ENCODE data around the gene AGXT.
A peak's percentile ranks its signal among the peaks of the same experiment; 100 is the strongest.

Gene AGXT

GRCh38 chr2:240868286-240869108, at the start of gene AGXT:
Gene AGXT, plus strand, starts transcription at chr2:240868824. Its CDS starts 42 bp downstream, at chr2:240868866.
- no peak for DNase-seq

- DNase-seq: no peak
Measured at GRCh38 chr2:240819126-240819857, 49.3 kb upstream of the AGXT start.

DNA sequence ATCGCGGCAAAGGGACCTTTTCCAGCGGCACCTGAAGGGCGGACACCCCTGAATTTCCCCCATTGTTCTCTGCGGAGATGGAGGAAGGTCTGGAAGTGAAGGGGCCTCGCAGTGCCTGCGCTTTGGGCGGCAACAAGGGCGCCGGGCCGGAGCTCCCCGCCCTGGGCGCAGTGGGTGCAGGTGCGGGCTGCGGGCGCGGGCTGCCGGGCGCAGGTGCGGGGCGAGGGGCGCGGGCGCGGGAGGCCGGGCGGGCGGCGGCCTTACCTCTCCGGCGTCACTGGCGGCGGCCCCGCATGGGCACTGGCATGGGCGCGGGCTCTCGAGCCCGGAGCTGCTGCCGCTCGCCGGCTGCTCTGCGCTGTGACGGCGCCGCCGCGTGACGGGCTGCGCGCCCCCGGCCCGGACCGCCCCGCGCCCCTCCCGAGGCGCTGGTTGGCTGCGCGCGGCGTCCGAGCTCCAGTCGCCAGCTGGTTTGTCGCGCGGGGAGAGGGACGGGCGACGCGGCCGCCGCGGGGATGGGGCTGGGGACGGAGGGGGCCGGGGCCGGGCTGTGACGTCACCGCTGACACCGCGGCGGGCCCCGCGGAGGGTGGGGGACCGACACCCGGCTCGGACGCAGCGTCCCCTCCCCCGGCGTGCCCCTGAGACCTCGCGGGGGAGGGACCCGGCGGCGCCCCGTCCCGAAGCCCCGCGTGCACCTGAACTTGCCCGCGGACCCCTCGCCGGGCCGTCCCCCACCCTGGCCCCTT, 48.6 kb upstream of the AGXT start, which contains the start of gene KIF1A:
KIF1A (minus strand) TSS at position 362 of the 749 bp plus-strand sequence. CDS start 22,467 bp downstream, outside the sequence.
- DNase-seq: peak; percentile 37

GRCh38 chr2:240820607-240821428, 47.8 kb upstream of the AGXT start:
- peak; percentile 47 for DNase-seq

DNA sequence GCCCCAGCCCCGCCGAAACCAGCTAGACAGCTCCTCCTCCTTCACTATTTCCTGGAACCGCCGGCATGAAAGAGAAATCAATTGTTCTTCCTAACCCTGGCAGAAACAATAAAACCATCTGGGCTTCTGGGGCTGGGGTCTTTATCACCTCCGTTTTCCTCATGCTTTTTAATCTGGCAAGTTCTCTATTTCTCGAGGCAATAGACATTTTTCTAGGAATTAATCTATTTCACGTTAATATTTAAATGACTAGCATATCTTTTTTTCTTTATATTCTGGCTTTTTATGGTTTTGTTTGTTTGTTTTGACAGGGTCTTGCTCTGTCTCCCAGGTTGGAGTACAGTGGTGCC, 47.2 kb upstream of the AGXT start:
- DNase-seq: no peak

GRCh38 chr2:240822280-240822847, 46.3 kb upstream of the AGXT start:
- DNase-seq: no peak

- no peak for DNase-seq
Measured at GRCh38 chr2:240823449-240824336, 44.9 kb upstream of the AGXT start.

- no peak for DNase-seq
Measured at GRCh38 chr2:240825476-240825875, 43.1 kb upstream of the AGXT start.

DNA sequence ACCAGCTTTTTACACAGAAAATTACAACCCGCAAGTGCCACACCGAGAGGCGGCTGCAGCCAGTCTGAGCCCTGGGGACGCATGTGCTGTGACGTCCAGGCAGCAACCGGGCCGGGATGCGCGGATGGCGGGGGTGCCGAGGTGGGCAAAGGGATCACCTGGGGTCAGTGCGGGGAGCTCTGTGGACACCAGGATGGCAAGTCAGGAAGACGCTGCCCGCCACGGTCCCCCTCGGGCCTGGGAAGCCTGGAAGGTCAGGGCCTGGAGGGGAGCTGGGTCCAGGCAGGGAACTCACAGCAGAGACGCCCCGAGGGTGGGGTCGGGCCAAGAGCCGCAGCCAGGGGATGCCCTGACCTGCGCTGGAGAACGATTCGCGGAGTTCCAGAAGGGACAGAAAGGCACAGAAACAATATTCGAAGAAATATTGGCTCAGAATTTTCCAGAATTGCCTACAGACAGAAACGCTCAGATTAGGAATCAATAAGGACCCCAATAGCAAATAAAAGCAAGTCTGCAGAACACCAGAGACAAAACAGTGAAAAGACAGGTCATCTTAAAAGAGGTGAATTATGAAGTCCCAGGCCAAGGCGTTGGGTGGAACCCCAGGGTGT, 36.9 kb upstream of the AGXT start:
- DNase-seq: no peak

GRCh38 chr2:240832205-240832727, 36.4 kb upstream of the AGXT start:
- peak; percentile 96 for DNase-seq

DNA sequence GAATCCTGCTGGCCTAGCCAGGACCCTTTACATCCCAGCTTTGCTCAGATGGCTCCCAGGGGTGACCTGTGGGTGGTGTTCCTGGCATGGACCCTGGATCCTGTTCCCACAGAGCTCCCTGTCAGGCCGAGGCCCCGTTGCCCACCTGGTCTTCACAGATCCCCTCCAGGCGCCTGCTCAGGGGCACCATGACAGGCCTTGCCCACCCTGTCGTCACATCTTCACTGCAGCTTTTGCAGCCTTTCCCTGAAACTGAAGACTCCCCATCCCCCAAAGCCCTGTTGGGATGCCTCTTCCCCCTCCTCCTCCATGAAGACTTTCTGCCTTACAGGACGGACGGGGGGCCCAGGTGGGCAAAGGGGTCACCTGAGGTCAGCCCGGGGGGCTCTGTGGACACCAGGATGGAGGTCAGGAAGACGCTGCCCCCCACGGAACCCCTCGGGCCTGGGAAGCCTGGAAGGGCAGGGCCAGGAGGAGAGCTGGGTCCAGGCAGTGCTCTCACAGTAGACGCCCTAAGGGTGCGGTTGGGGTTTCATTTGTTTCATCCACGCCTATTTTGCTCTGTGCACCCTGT, 35.6 kb upstream of the AGXT start:
- no peak for DNase-seq

DNA sequence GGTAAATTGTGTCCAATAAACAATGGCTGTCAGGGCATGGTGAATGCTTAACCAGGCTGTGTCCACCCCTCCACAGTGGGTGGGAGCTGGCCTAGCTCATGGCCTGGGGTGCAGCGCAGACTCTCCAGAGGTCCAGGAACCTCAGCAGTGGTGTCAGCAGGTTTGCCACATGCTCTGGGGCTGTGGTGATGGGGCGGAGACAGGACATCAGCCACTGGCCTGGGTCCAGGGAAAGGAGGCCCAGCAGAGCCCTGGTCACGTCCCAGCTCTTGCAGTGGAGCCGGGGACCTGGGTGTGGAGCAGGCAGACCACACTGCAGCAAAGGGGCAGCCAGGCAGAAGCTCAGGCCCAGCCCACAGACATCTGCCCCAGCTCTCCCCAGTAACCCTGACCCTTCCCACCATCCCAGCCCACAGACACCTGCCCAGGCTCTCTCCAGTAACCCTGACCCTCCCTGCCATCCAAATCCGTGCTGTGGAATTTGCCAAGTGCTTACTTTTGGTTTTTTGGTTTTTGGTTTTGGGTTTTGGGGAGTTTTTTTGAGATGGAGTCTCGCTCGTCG, 34.8 kb upstream of the AGXT start:
- DNase-seq: no peak

- DNase-seq: no peak
Measured at GRCh38 chr2:240834377-240834975, 34.1 kb upstream of the AGXT start.

- no peak for DNase-seq
Measured at GRCh38 chr2:240835528-240835927, 33.1 kb upstream of the AGXT start.

DNA sequence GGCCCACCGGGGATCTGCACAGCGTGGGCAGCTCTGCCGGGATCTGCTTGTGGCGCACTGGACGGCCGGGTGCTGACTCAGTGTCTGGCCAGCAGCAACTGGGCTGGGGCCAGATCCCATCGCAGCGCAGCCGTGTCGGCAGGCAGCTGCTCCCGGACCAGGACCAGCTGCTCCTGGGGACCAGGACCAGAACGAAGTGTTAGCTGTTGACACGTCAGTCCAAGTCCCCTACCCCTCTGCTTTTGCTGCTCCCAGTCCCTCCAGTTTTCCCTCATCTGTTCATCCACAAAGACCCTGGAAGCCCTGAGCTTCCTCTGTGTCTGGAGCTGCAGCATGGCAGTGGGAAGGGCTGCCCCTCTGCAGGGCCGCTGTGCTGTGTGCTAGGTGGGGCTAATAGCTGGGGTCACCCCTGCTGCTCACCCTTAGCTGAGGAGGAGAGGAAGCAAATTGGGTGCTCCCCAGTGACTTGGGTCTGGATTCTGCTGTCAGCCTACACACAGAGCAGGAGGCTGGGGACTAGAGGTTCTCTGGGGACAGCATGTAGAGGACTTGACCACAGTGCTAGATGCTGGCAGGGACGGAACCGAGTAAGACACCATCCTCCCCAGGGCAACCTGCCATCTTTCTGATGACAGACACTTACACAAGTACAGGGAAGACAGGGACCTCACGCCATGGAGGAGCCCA, 31.7 kb upstream of the AGXT start:
- DNase-seq: no peak

- DNase-seq: no peak
Measured at GRCh38 chr2:240837621-240838020, 31.0 kb upstream of the AGXT start.

DNA sequence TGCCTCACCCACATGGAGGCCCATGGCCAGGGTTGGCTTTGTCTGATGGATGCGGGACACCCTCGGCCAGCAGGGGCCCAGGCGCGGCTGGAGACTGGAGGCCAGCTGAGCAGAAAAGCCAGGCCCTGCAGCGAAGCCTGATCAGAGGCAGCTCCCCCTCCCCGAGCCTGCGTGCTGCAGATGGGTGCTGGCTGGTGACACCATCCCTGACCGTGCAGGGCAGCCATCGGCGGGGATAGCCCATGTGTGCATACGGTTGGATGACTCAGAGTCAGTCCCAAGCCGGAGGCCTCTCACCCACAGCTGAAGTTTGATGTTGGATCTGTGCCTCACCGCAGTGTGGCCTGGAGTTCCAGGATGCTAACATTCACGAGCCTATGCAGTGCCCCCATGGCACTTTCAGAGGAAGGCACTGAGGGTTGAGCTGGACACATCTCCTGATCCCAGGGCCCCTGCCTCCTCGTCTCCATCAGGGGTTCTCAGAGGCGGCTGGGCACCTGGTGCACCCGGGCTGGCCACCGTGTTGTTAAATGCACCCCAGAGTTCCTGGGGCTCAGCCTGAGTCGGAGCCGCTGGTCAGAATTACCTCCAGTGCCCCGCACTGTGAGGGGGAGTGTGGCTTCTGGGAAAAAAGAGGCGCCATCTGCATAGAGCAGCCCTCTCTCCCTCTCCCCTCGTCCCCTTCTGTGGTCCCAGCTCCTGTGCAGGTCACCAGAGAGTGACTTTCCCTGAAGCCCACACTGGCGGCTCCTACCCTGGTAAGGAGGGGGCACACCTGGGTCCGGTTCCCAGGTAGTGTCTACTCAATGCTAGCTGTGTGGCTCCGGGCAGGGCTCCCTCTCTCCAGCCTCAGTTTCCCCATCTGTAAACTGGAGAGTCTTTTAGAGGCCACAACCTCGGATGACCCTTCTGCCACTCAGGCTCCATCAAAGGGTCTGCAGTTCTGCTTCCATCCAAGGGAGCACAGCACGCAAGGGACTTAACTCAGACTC, 29.2 kb upstream of the AGXT start:
- DNase-seq: no peak

All from stimulated activated CD4-positive, alpha-beta T cell treated with anti-CD3 and anti-CD28 coated beads, Interleukin-15, amount 100 ng/mL, for 24 hours (primary cell).